DOHH2 (cell line): ENCODE data around the gene SLC26A8.

ENCODE experiments used
- H3F3A ChIP-seq: fragments of 200-600 bp; sonication (generic), shearing (Covaris generic); 2 replicates; pipeline ENCODE4 v1.6.0; 2016; ENCODE audit warnings: antibody characterized with exemption, mild to moderate bottlenecking; ENCODE audit not compliant: control insufficient read depth, insufficient read depth
- H3K27ac ChIP-seq: fragments of 200-600 bp; sonication (generic); 2 replicates; pipeline ENCODE4 v1.5.1; 2014; ENCODE audit warnings: low read depth, mild to moderate bottlenecking, low read length, moderate library complexity
- H3K27me3 ChIP-seq: fragments of 200-600 bp; sonication (generic); 2 replicates; pipeline ENCODE4 v1.6.1; 2014; ENCODE audit warnings: mild to moderate bottlenecking, low read length, mixed read lengths; ENCODE audit not compliant: control insufficient read depth
- H3K36me3 ChIP-seq: fragments of 200-600 bp; sonication (generic); 2 replicates; pipeline ENCODE4 v1.6.1; 2014; ENCODE audit warnings: mild to moderate bottlenecking, low read length, moderate library complexity, mixed read lengths; ENCODE audit not compliant: control insufficient read depth
- H3K4me1 ChIP-seq: fragments of 200-600 bp; sonication (generic); 2 replicates; pipeline ENCODE4 v1.6.1; 2014; ENCODE audit warnings: mild to moderate bottlenecking, low read length, mixed read lengths; ENCODE audit not compliant: control insufficient read depth
- H3K4me2 ChIP-seq: fragments of 200-600 bp; sonication (generic); 2 replicates; pipeline ENCODE4 v1.6.0; 2014; ENCODE audit warnings: mild to moderate bottlenecking, low read length, moderate library complexity
- H3K4me3 ChIP-seq: fragments of 200-600 bp; sonication (generic); 2 replicates; pipeline ENCODE4 v1.5.1; 2014; ENCODE audit warnings: mild to moderate bottlenecking, low read length, mixed read lengths
- H3K79me2 ChIP-seq: fragments of 200-600 bp; sonication (generic); 2 replicates; pipeline ENCODE4 v1.6.1; 2014; ENCODE audit warnings: mild to moderate bottlenecking, low read length, mixed read lengths; ENCODE audit not compliant: control insufficient read depth
- H3K9me2 ChIP-seq: fragments of 200-600 bp; sonication (generic); replicated peaks from 2 replicates; pipeline ENCODE4 v1.6.1; 2014; ENCODE audit warnings: mild to moderate bottlenecking, low read length, mixed read lengths; ENCODE audit not compliant: control insufficient read depth
- H3K9me3 ChIP-seq: fragments of 200-600 bp; sonication (generic); 2 replicates; pipeline ENCODE4 v1.6.1; 2014; ENCODE audit warnings: antibody characterized with exemption, low read length, mixed read lengths; ENCODE audit not compliant: control insufficient read depth, insufficient read depth
- H4K20me1 ChIP-seq: fragments of 200-600 bp; sonication (generic); 2 replicates; pipeline ENCODE4 v1.6.0; 2014; ENCODE audit warnings: low read depth, mild to moderate bottlenecking, antibody characterized with exemption, low read length, moderate library complexity; ENCODE audit not compliant: control insufficient read depth, insufficient read depth
- EZH2phosphoT487 ChIP-seq: fragments of 200-600 bp; sonication (generic); IDR thresholded peaks from 2 replicates; pipeline ENCODE4 v1.6.1; 2017; ENCODE audit warnings: borderline replicate concordance, mild to moderate bottlenecking, antibody characterized with exemption, low read length, moderate library complexity, mixed read lengths
- TF ChIP-seq, protein P1 (sequence below): fragments of 200-600 bp; sonication (generic); IDR thresholded peaks from one replicate; pipeline ENCODE4 v1.5.1; 2014; ENCODE audit warnings: antibody characterized with exemption, mild to moderate bottlenecking, low read depth, low read length; ENCODE audit not compliant: poor library complexity, severe bottlenecking

The SLC26A8 gene, protein sequence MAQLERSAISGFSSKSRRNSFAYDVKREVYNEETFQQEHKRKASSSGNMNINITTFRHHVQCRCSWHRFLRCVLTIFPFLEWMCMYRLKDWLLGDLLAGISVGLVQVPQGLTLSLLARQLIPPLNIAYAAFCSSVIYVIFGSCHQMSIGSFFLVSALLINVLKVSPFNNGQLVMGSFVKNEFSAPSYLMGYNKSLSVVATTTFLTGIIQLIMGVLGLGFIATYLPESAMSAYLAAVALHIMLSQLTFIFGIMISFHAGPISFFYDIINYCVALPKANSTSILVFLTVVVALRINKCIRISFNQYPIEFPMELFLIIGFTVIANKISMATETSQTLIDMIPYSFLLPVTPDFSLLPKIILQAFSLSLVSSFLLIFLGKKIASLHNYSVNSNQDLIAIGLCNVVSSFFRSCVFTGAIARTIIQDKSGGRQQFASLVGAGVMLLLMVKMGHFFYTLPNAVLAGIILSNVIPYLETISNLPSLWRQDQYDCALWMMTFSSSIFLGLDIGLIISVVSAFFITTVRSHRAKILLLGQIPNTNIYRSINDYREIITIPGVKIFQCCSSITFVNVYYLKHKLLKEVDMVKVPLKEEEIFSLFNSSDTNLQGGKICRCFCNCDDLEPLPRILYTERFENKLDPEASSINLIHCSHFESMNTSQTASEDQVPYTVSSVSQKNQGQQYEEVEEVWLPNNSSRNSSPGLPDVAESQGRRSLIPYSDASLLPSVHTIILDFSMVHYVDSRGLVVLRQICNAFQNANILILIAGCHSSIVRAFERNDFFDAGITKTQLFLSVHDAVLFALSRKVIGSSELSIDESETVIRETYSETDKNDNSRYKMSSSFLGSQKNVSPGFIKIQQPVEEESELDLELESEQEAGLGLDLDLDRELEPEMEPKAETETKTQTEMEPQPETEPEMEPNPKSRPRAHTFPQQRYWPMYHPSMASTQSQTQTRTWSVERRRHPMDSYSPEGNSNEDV

DNA sequence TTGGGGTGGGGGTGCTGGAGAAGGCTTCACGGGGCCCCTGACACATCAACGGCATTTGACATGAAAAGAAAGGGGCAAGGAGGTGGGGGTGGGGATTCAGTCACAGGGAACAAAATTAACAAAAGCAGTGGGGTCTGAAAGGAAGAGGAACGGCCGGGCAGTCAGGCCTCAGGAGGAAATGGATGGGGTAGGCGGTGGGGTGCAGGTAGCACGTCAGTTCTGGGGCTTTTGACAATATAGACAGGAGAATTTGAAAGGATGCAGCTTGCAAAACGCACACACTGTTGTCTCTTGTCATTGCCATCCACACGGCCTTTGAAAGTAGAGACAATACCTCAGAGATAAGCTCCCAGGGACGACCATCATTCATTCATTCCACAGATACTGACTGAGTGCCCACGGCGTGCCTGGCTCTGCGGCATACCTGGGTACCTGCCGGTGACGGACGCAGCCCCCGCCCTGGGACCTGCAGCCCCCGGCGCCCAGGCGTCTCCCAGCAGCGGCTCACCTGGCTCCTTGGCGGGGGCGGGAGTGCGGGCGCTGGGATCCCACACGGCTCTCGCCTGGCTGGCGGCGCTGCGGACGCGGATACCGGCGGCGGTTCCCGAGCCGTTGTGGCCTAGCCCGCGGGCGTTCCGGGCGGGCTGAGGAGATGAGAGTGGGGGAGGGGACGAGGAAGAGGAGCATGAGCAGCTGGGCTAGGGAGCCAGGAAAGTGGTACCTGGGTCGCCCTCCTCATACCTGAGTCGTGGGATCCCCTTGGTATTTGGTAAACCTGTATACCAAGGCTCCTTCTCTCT, at the start of gene SLC26A8:
Gene SLC26A8 (minus strand): TSS at position 646 of the 800 bp plus-strand sequence. CDS start 4,934 bp downstream, outside the sequence.
- no peaks in the 10 kb centered on the region for H3K9me3 ChIP-seq
- peaks cover 21% of the 10 kb centered on the region for H3K27me3 ChIP-seq
- H3K4me2 ChIP-seq: peak within 1 kb of the TSS; percentile 14; the same call in 1 of the 2 replicates
- TF ChIP-seq EZH2phosphoT487: no peak
- TF ChIP-seq, protein P1, sequence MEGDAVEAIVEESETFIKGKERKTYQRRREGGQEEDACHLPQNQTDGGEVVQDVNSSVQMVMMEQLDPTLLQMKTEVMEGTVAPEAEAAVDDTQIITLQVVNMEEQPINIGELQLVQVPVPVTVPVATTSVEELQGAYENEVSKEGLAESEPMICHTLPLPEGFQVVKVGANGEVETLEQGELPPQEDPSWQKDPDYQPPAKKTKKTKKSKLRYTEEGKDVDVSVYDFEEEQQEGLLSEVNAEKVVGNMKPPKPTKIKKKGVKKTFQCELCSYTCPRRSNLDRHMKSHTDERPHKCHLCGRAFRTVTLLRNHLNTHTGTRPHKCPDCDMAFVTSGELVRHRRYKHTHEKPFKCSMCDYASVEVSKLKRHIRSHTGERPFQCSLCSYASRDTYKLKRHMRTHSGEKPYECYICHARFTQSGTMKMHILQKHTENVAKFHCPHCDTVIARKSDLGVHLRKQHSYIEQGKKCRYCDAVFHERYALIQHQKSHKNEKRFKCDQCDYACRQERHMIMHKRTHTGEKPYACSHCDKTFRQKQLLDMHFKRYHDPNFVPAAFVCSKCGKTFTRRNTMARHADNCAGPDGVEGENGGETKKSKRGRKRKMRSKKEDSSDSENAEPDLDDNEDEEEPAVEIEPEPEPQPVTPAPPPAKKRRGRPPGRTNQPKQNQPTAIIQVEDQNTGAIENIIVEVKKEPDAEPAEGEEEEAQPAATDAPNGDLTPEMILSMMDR: no peak
- peaks cover 3% of the 10 kb centered on the region; the same call in 1 of the 2 replicates for H3K4me1 ChIP-seq
- no peak within 1 kb of the TSS for H3K27ac ChIP-seq
- H3K9me2 ChIP-seq: no peaks in the 10 kb centered on the region
- H3K79me2 ChIP-seq: peaks cover 16% of the 10 kb centered on the region
- H3K4me3 ChIP-seq: no peak within 1 kb of the TSS
- no peaks in the 10 kb centered on the region for H4K20me1 ChIP-seq
- peaks cover 11% of the 10 kb centered on the region for H3K36me3 ChIP-seq
- H3F3A ChIP-seq: no peaks in the 10 kb centered on the region

DNA sequence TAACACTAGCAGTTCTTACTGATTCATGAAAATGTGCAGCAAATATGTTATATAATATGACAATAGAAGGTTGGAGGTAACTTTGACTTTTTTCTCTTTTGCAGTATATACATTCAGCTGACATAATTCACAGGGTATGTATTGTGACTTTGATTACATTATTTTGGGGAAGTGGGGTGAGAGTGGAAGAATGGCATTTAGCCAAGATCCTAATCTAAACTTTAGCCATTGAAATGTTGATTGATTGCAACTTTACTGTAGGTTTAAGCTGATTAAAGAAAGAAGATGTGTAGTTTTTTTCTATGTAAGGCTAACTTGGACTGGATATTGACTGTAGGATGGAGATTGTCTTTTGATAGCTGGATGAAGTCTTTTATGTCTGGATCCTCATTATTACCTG, 49.1 kb upstream of the SLC26A8 start:
- peaks cover 2% of the 10 kb centered on the region; the same call in 1 of the 2 replicates for H4K20me1 ChIP-seq
- peaks cover 33% of the 10 kb centered on the region for H3K36me3 ChIP-seq
- no peaks in the 10 kb centered on the region for H3K9me3 ChIP-seq
- no peak overlapping the region for H3K27ac ChIP-seq
- H3K27me3 ChIP-seq: no peaks in the 10 kb centered on the region
- no peaks in the 10 kb centered on the region; the same call in 1 of the 2 replicates for H3F3A ChIP-seq
- no peak overlapping the region for H3K4me2 ChIP-seq
- no peaks in the 10 kb centered on the region for H3K9me2 ChIP-seq
- no peaks in the 10 kb centered on the region for H3K4me1 ChIP-seq
- H3K79me2 ChIP-seq: peaks cover 15% of the 10 kb centered on the region
- TF ChIP-seq, protein P1: peak; percentile 15
- TF ChIP-seq EZH2phosphoT487: no peak
- H3K4me3 ChIP-seq: no peak overlapping the region

DNA sequence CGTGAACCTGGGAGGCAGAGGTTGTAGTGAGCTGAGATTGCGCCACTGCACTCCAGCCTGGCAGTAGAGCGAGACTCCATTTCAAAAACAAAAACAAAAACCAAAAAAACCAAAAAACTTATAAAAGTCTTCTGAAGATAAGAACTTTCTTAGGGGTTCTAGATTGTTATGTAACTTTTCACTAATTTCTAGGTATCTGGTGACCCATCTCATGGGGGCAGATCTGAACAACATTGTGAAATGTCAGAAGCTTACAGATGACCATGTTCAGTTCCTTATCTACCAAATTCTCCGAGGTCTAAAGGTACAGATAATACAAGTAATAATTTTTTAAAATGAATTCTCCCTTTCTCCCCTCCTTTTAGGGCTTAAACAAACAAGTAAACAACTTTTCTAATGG, 48.2 kb upstream of the SLC26A8 start:
- TF ChIP-seq, protein P1: no peak
- no peak for TF ChIP-seq EZH2phosphoT487
- peaks cover 24% of the 10 kb centered on the region for H3K79me2 ChIP-seq
- no peak overlapping the region for H3K27ac ChIP-seq
- H3K9me2 ChIP-seq: no peaks in the 10 kb centered on the region
- peaks cover 6% of the 10 kb centered on the region; the same call in 1 of the 2 replicates for H4K20me1 ChIP-seq
- H3K4me3 ChIP-seq: no peak overlapping the region
- H3K4me1 ChIP-seq: no peaks in the 10 kb centered on the region
- H3K9me3 ChIP-seq: no peaks in the 10 kb centered on the region
- peaks cover 25% of the 10 kb centered on the region for H3K36me3 ChIP-seq
- no peaks in the 10 kb centered on the region for H3K27me3 ChIP-seq
- H3K4me2 ChIP-seq: no peak overlapping the region
- no peaks in the 10 kb centered on the region; the same call in 1 of the 2 replicates for H3F3A ChIP-seq
